K562 (cell line): ENCODE data around the gene MTCH2. TPM values are rescaled to one million over a fixed set of nuclear protein-coding genes. Genes with fewer than 3 reads are reported as not detected.
A peak's percentile ranks its signal among the peaks of the same experiment; 100 is the strongest.

Experiments
- ATAC-seq: fragments of 200-7000 bp; cut with Tn5 transposase; 3 replicates; pipeline ENCODE4 v1.9.1; 2020; ENCODE audit warnings: moderate library complexity
- BruUV-seq: library from RNA; stranded (reverse); fragments of 400-500 nt; replicated peaks from 2 replicates; lab custom pipeline; 2021; lab: Mats Ljungman, UMichigan
- CTCF ChIA-PET: fragments of 300-600 bp; formaldehyde crosslinking; extraction: SDS; loops from one replicate; lab custom pipeline; 2021; ENCODE audit warnings: low intra/inter-chr PET ratio; lab: Yijun Ruan, JAX
- POLR2A ChIA-PET: fragments of 300-600, 350-650 bp; sonication (Branson Sonifier 250); formaldehyde crosslinking; extraction: SDS; loops from one replicate; lab custom pipeline; 2021; ENCODE audit warnings: antibody characterized with exemption, inconsistent platforms; lab: Yijun Ruan, JAX
- DNase-seq, 4 experiments: peaks; one replicate each; pipeline versions ENCODE4 v3.0.0 to v3.0.0-alpha.2; 2011 to 2018; ENCODE audit warnings: low spot score in 3 of 4, mixed read lengths in 3 of 4; ENCODE audit errors: extremely low read depth in 1 of 4
- FAIRE-seq: peaks from 2 replicates; lab custom pipeline; 2011; peaks lifted over from hg19 to GRCh38; lab: Jason Lieb, UNC
- H2AFZ ChIP-seq: 2 replicates; pipeline ENCODE4 v1.6.0; 2011; ENCODE audit warnings: low read depth, low read length, control low read depth, inconsistent platforms
- H3K27ac ChIP-seq: fragments of 200-600 bp; 3 replicates; pipeline ENCODE4 v1.8.0; 2011; ENCODE audit warnings: low read depth, mild to moderate bottlenecking, control low read depth, inconsistent platforms, low read length, moderate library complexity, mixed read lengths; ENCODE audit errors: extremely low read depth
- H3K27me3 ChIP-seq, 2 experiments: fragments of 300-600 bp in 1 of 2; 2 replicates in 1 of 2; 3 replicates in 1 of 2; pipeline versions ENCODE4 v1.6.0 to v1.8.0; 2011; ENCODE audit warnings: inconsistent platforms in 2 of 2, low read length in 2 of 2, mild to moderate bottlenecking in 1 of 2, mixed read lengths in 1 of 2, moderate library complexity in 1 of 2; ENCODE audit not compliant: control insufficient read depth in 2 of 2, insufficient read depth in 2 of 2
- H3K36me3 ChIP-seq: fragments of 300-600 bp; 3 replicates; pipeline ENCODE4 v1.8.0; 2011; ENCODE audit warnings: mild to moderate bottlenecking, low read length, inconsistent platforms; ENCODE audit not compliant: control insufficient read depth, insufficient read depth
- H3K4me1 ChIP-seq, 2 experiments: fragments of 200-600 bp in 1 of 2; replicated peaks in 1 of 2; 2 replicates in 1 of 2; 3 replicates in 1 of 2; pipeline versions ENCODE4 v1.5.1 to v1.8.0; 2011; ENCODE audit warnings: inconsistent platforms in 2 of 2, low read length in 2 of 2, mild to moderate bottlenecking in 1 of 2, mixed read lengths in 1 of 2, moderate library complexity in 1 of 2; ENCODE audit not compliant: control insufficient read depth in 2 of 2, insufficient read depth in 2 of 2
- H3K4me2 ChIP-seq: 2 replicates; pipeline ENCODE4 v1.6.1; 2011; ENCODE audit warnings: low read length, control low read depth, inconsistent platforms, mixed read lengths; ENCODE audit not compliant: insufficient read depth
- H3K4me3 ChIP-seq: fragments of 200-600 bp; sonication (generic), shearing (Covaris generic); 2 replicates; pipeline ENCODE4 v1.5.1; 2016; ENCODE audit warnings: control low read depth, inconsistent platforms
- H3K79me2 ChIP-seq: fragments of 200-600 bp; 3 replicates; pipeline ENCODE4 v1.8.0; 2011; ENCODE audit warnings: low read length, inconsistent platforms; ENCODE audit not compliant: control insufficient read depth, insufficient read depth
- H3K9ac ChIP-seq, 2 experiments: 2 replicates each; pipeline versions ENCODE4 v1.6.0 to v1.6.1; 2011; ENCODE audit warnings: low read depth in 2 of 2, low read length in 2 of 2, control low read depth in 1 of 2, inconsistent platforms in 1 of 2, mild to moderate bottlenecking in 1 of 2, mixed read lengths in 1 of 2; ENCODE audit not compliant: insufficient read depth in 1 of 2
- H3K9me1 ChIP-seq: one replicate; pipeline ENCODE4 v1.6.0; 2011; ENCODE audit warnings: inconsistent platforms, mild to moderate bottlenecking, low read length, moderate library complexity; ENCODE audit not compliant: control insufficient read depth, insufficient read depth
- H3K9me3 ChIP-seq: replicated peaks from 2 replicates; pipeline ENCODE4 v1.5.1; 2011; ENCODE audit warnings: low read depth, low read length, inconsistent platforms; ENCODE audit not compliant: control insufficient read depth, insufficient read depth
- H4K20me1 ChIP-seq: replicated peaks from 2 replicates; pipeline ENCODE4 v1.6.1; 2011; ENCODE audit warnings: low read length, inconsistent platforms, mixed read lengths; ENCODE audit not compliant: control insufficient read depth, insufficient read depth
- CTBP1 ChIP-seq: fragments of 450-650 bp; IDR thresholded peaks from 2 replicates; pipeline ENCODE4 v1.6.1; 2016; ENCODE audit warnings: borderline replicate concordance
- FOXJ2 ChIP-seq: fragments of 200-800 bp; sonication (Bioruptor generic); IDR thresholded peaks from 2 replicates; pipeline ENCODE4 v1.6.1; 2016; ENCODE audit warnings: missing genetic modification characterization, missing compliant biosample characterization
- LEF1 ChIP-seq: fragments of 450-650 bp; IDR thresholded peaks from 2 replicates; pipeline ENCODE4 v1.6.1; 2016; ENCODE audit warnings: mild to moderate bottlenecking
- MTF1 ChIP-seq: fragments of 250-450 bp; sonication (Bioruptor Pico); IDR thresholded peaks from 2 replicates; pipeline ENCODE4 v1.9.0; 2021; ENCODE audit warnings: moderate library complexity, mild to moderate bottlenecking, inconsistent platforms, borderline replicate concordance
- PRPF4 ChIP-seq: fragments of 200-400 bp; formaldehyde crosslinking; IDR thresholded peaks from one replicate; pipeline ENCODE4 v1.6.1; 2017; ENCODE audit warnings: low read length, low read depth, mild to moderate bottlenecking; ENCODE audit not compliant: insufficient read depth, poor library complexity, severe bottlenecking
- RBFOX2 ChIP-seq: fragments of 200-400 bp; formaldehyde crosslinking; IDR thresholded peaks from 2 replicates; pipeline ENCODE4 v1.6.1; 2017; ENCODE audit warnings: low read depth, mild to moderate bottlenecking, low read length, moderate library complexity
- STAT5B ChIP-seq: fragments of 250-450 bp; sonication (Bioruptor Pico); IDR thresholded peaks from 2 replicates; pipeline ENCODE4 v1.8.0; 2021; ENCODE audit warnings: mild to moderate bottlenecking, inconsistent platforms
- THRAP3 ChIP-seq: fragments of 450-650 bp; IDR thresholded peaks from 2 replicates; pipeline ENCODE4 v1.6.1; 2016; ENCODE audit warnings: mild to moderate bottlenecking, inconsistent platforms, borderline replicate concordance
- U2AF1 ChIP-seq: fragments of 200-400 bp; formaldehyde crosslinking; optimal IDR thresholded peaks from 2 replicates; pipeline ENCODE3; 2017; ENCODE audit warnings: mild to moderate bottlenecking, low read depth, low read length, moderate library complexity
- ZBTB11 ChIP-seq, 3 experiments: fragments of 200-800 bp in 1 of 3; fragments of 250-450 bp in 1 of 3; fragments of 450-650 bp in 1 of 3; sonication (Bioruptor Pico) in 1 of 3; sonication (Bioruptor generic) in 1 of 3; formaldehyde crosslinking in 1 of 3; IDR thresholded peaks; 2 replicates each; pipeline versions ENCODE4 v1.6.1 to v1.8.0; 2016 to 2022; ENCODE audit warnings: mild to moderate bottlenecking in 2 of 3, missing genetic modification characterization in 2 of 3, missing compliant biosample characterization in 1 of 3, moderate library complexity in 1 of 3
- ZNF436 ChIP-seq: fragments of 250-450, 450-650 bp; sonication (Bioruptor Pico); formaldehyde crosslinking; IDR thresholded peaks from 2 replicates; pipeline ENCODE4 v1.7.0; 2020; ENCODE audit warnings: mild to moderate bottlenecking
- ZNF449 ChIP-seq: fragments of 250-450 bp; sonication (Bioruptor Pico); IDR thresholded peaks from 2 replicates; pipeline ENCODE4 v1.8.0; 2022; ENCODE audit warnings: moderate library complexity, mild to moderate bottlenecking, inconsistent platforms
- ZNF655 ChIP-seq: fragments of 250-450 bp; sonication (Bioruptor Pico); IDR thresholded peaks from 2 replicates; pipeline ENCODE4 v1.5.0; 2021
- WGBS: fragments of 100-300 bp; shearing (Covaris generic); methylation state at CpG from one replicate; pipeline ENCODE4 v1.1.6; 2016; ENCODE audit warnings: low coverage, mixed read lengths; ENCODE audit not compliant: insufficient coverage; ENCODE audit errors: missing lambda C conversion rate; 5-methylcytosine and 5-hydroxymethylcytosine counted together
- in situ Hi-C: fragments of 300-500 bp; cut with MboI; formaldehyde crosslinking; loops from 4 replicates; pipeline ENCODE4 v1.15.0; 2018; ENCODE audit warnings: inconsistent platforms, mixed read lengths
- intact Hi-C: fragments of 100-400 bp; cut with micrococcal nuclease; formaldehyde crosslinking; loops from 2 replicates; pipeline ENCODE4 v1.14.2; 2022
- polyA plus RNA-seq, 8 experiments: library from polyadenylated mRNA; depleted of rRNA in 4 of 8; stranded (reverse) in 5 of 8; unstranded in 3 of 8; fragments of >200 nt; fragmentation: Nextera tagmentation in 2 of 8; fragmentation: Illumina TruSeq in 1 of 8; extraction: Ambion mirVana in 2 of 8; extraction: Trizol in 1 of 8; gene quantifications; 2 replicates each; pipeline versions ENCODE4 v1.2.1 to v1.2.3, GENCODE V29; 2011 to 2014; ENCODE audit warnings: inconsistent platforms in 1 of 8, missing spikeins in 1 of 8
- total RNA-seq, 7 experiments: library from RNA; depleted of rRNA in 6 of 7; stranded (reverse); fragments of >200 nt in 6 of 7; fragmentation: Illumina TruSeq in 2 of 7; extraction: Trizol in 2 of 7; gene quantifications; 2 replicates each; pipeline versions ENCODE4 v1.2.1 to v1.2.3, GENCODE V29; 2011 to 2021; ENCODE audit warnings: low replicate concordance in 1 of 7

MTCH2 gene
- total and polyA plus RNA-seq, 9 of the 15 experiments (the other 6 are each of a cell fraction or from before 2014, with no cell fraction given) = 95.4 to 620 (median 198) TPM

- TF ChIP-seq ZNF655 (CRISPR knock-in tag) (no peak), U2AF1 (no peak), CTBP1 (peak; percentile 56), STAT5B (CRISPR knock-in tag) (no peak), ZNF449 (CRISPR knock-in tag) (no peak), THRAP3 (no peak)
These were observed 64.8 kb downstream of the MTCH2 start (continued) for GRCh38 chr11:47577460-47578041.

- H3K27ac ChIP-seq = no peak overlapping the region
- ChIA-PET CTCF (no interaction called here), POLR2A (interaction anchor here (1.0 to 3.1 kb wide), 6 partner anchors 8 to 18 kb away, joined by 3 to 17 read pairs (median 4); partner anchors contain the start of genes FAM180B and PTPMT1)
- H3K9ac ChIP-seq = peak overlapping the region in 1 of 2 experiments; percentile 22; a peak in 1 of 4 replicates
- no peaks in the 10 kb centered on the region for H3K9me3 ChIP-seq
- H3K79me2 ChIP-seq = peaks cover 24% of the 10 kb centered on the region
- peaks cover 9 to 13% of the 10 kb centered on the region in 2 experiments; a peak in 4 of 5 replicates for H3K4me1 ChIP-seq
- BruUV-seq = no TSS peak
- intact Hi-C loops (no loop called here), in situ Hi-C loops (no loop called here)
- FAIRE-seq = no peak
- no peak overlapping the region for H3K4me3 ChIP-seq
- no peaks in the 10 kb centered on the region for H4K20me1 ChIP-seq
- DNase-seq = peak in 1 of 4 experiments; percentile 10
- H3K27me3 ChIP-seq = no peaks in the 10 kb centered on the region
- H2AFZ ChIP-seq = no peak overlapping the region
- H3K4me2 ChIP-seq = no peak overlapping the region
- ATAC-seq = no peak; the same call in 2 of the 3 replicates
- no peaks in the 10 kb centered on the region for H3K9me1 ChIP-seq
- peaks cover 70% of the 10 kb centered on the region for H3K36me3 ChIP-seq
- WGBS = 90% methylated on average over 11 of the region's 11 CpGs
- TF ChIP-seq PRPF4 = no peak
- TF ChIP-seq FOXJ2 (tag) = no peak
- TF ChIP-seq ZBTB11 (CRISPR knock-in tag; IDR thresholded peaks at IDR 0.05) = peak in 1 of 3 experiments; percentile 36; a peak in 1 of 6 replicates
- TF ChIP-seq LEF1 = no peak
- no peak for TF ChIP-seq ZNF436
- TF ChIP-seq RBFOX2 = peak; percentile 55; the same call in 1 of the 2 replicates
- TF ChIP-seq MTF1 (CRISPR knock-in tag) = no peak
These were observed 69.0 kb downstream of the MTCH2 start for GRCh38 chr11:47573321-47573720.
